Activated CD4-positive, alpha-beta T cell treated with anti-CD3 and anti-CD28 coated beads, Interleukin-2, amount 50 U/mL, for 24 hours (primary cell): ENCODE data around the gene HHLA2.

Experiments used
- DNase-seq, 2 donors: peaks; one replicate each; pipeline ENCODE4 v3.0.0-alpha.2; 2020; ENCODE audit warnings: low read depth in 1 of 2, low spot score in 1 of 2

HHLA2 gene

GRCh38 chr3:108298056-108298455 is 1.7 kb downstream of the HHLA2 start:
- no peak for DNase-seq

- DNase-seq, result no peak
Observed at GRCh38 chr3:108300103-108300849, 3.9 kb downstream of the HHLA2 start.

GRCh38 chr3:108301695-108302404 is 5.5 kb downstream of the HHLA2 start:
- no peak for DNase-seq

GRCh38 chr3:108302570-108302969 is 6.2 kb downstream of the HHLA2 start:
- no peak for DNase-seq

- no peak for DNase-seq
Observed at GRCh38 chr3:108305484-108306172, 9.3 kb downstream of the HHLA2 start.

GRCh38 chr3:108311797-108312196 is 15.4 kb downstream of the HHLA2 start:
- DNase-seq, result no peak

GRCh38 chr3:108312656-108313055 is 16.3 kb downstream of the HHLA2 start:
- DNase-seq, result no peak

- DNase-seq, result no peak
Observed at GRCh38 chr3:108315767-108316301, 19.5 kb downstream of the HHLA2 start.

GRCh38 chr3:108319428-108320082 is 23.2 kb downstream of the HHLA2 start:
- no peak for DNase-seq

- no peak for DNase-seq
Observed at GRCh38 chr3:108320746-108321350, 24.5 kb downstream of the HHLA2 start.

GRCh38 chr3:108322352-108322751 is 26.0 kb downstream of the HHLA2 start:
- DNase-seq, result no peak

- DNase-seq, result no peak
Observed at GRCh38 chr3:108324177-108324576, 27.8 kb downstream of the HHLA2 start.

GRCh38 chr3:108327168-108327567 is 30.8 kb downstream of the HHLA2 start:
- DNase-seq, result no peak

GRCh38 chr3:108328821-108329486 is 32.6 kb downstream of the HHLA2 start:
- no peak for DNase-seq

- no peak for DNase-seq
Observed at GRCh38 chr3:108329508-108329907, 33.2 kb downstream of the HHLA2 start.

- no peak for DNase-seq
Observed at GRCh38 chr3:108329947-108330346, 33.6 kb downstream of the HHLA2 start.

- no peak for DNase-seq
Observed at GRCh38 chr3:108331792-108332191, 35.4 kb downstream of the HHLA2 start.

GRCh38 chr3:108333961-108334360 is 37.6 kb downstream of the HHLA2 start:
- DNase-seq, result no peak

- no peak for DNase-seq
Observed at GRCh38 chr3:108334701-108335100, 38.4 kb downstream of the HHLA2 start.

GRCh38 chr3:108338901-108339545 is 42.7 kb downstream of the HHLA2 start:
- no peak for DNase-seq
